Suppressor macrophage treated with lipopolysaccharide for 1 hour (primary cell): ENCODE results near the gene BAHCC1.

ENCODE experiments used
- DNase-seq, 3 donors: peaks; one replicate each; pipeline ENCODE4 v3.0.0-alpha.2; 2020 to 2022

BAHCC1 gene

DNA sequence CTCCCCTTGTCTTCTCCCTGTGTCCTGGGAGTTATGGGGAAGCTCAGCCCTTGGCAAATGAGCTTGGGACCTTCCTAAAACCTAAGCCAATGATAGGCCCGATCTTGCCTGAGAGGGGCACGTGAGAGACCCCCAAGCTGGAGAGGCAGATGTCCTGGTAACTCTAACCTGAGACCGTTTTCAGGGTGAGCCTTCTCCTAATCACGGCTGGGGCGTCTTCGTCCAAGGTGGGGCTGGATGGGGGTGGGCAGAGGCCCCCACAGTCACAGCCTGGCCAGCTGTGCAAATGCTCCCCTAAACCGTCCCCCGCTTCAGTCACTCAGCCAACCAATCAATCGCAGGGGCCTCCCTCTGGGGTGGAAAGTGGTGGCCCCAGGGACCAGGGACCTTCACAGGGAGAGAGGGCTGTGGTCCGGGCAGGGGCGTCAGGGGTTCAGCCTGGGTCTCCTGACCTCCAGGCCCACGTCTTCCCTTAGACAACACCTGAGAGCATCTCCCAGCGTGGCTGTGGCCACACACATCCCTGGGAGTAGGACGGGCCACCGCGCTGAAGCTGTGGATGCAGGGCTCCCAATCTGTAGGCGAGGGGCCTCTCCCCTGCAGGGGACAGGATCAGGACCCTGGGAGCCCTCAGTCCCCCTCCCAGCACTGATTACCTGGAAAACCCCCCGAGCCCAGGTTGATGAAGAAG, 86.7 kb downstream of the BAHCC1 start:
- DNase-seq = no peak

DNA sequence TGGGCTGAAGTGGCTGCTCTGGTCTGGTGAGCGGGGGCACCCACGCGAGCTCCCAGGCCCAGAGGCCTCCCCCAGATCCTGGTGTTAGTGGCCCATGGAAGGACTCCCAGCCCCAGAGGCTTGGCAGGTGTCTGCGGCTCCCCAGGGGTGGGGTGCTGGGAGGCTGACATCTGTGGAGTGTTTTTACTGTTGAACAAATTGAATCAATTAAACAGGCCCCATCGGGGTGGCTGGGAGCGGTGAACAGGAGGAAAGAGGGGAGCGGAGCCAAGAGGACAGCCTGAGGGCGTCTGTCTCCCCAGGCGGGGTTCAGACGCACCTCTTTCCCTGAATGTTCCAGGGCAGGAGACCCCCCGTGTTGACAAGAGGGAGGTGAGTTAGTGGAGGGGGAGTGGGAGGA, 87.4 kb downstream of the BAHCC1 start:
- no peak for DNase-seq

DNA sequence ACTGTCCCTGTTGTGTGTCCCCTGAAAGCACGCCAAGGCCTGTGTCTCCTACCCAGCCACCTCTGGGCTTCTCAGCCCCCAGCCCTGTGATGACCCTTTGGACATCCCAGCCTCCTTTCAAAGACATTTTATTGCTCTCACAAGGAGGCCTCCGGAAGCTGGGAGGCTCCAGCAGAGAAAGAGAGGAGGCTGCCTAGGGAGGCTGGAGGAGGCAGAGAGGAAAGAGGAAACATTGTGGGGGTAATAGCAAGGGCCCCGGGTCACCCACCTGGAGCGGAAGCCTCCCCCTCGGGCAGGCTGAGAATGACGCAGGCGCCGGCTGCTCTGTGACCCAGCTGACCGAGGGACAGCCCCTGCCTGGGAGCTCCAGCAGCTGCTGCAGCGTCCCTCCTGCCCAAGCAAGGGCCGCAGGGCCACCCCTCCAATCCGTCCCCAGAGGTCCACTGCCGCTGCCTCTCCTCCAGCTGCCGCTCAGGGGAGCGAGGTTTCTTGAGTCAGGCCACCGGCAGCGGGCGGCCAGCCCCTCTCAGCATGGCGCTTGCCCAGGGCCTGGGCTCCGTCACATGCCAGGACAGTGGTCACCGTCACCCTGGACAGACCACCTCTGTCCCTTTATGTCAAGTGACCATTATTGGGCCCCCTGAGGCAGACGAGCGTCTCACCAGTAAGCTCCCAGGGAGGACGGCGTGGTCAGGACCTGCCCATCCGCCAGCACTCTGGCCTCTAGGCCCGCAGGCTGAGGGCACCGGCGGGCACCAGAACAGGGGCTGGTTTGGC, 88.0 kb downstream of the BAHCC1 start:
- peak; percentile 77 to 88 (median 78) for DNase-seq

DNA sequence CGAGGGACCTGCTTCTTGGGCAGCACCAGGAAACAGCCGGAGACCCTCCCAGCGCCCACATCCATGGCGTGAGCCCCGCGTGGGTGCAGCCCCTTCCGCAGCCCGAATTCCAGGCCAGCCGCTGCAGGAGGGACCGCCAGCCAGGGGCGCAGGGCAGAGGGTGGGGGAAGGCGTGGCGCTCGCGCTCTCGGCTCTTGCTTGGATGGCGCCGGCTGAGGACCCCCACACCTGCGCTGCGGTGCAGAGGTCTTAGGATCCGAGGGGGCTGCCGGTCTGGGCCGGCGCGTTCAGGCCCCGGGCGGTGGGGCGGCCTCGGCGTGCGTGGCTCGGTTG, 88.6 kb downstream of the BAHCC1 start:
- DNase-seq = no peak

GRCh38 chr17:81484195-81484979, 89.1 kb downstream of the BAHCC1 start:
- peak; percentile 84 to 93 (median 91) for DNase-seq

DNA sequence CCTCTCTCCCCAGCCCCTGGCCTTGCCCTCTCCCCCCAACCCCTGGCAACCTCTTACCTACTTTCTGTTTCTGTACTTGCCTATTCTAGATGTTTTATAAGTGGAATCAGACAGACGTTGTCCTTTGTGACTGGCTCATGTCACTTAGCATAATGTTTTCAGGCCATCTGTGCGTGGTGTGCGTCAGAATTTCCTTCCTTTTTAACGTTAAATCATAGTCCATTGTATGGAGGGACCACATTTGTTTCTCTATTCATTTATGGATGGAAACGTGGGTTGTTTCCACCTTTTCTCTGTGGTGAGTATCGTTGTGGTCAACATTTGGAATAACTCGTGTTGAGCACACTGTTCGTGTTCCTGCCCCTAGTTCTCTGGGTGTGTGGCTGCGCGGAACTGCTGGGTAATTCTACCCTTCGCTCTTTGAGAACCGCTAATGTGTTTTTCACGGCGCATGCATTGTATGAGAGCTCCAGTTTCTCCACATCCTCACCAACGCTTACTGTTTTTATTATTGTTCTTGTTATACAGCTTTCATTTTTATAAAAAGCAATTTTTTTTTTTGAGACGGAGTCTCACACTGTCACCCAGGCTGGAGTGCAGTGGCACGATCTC, 91.0 kb downstream of the BAHCC1 start:
- DNase-seq = peak; percentile 50 to 64 (median 57)

GRCh38 chr17:81487089-81487486, 91.8 kb downstream of the BAHCC1 start:
- DNase-seq = no peak

DNA sequence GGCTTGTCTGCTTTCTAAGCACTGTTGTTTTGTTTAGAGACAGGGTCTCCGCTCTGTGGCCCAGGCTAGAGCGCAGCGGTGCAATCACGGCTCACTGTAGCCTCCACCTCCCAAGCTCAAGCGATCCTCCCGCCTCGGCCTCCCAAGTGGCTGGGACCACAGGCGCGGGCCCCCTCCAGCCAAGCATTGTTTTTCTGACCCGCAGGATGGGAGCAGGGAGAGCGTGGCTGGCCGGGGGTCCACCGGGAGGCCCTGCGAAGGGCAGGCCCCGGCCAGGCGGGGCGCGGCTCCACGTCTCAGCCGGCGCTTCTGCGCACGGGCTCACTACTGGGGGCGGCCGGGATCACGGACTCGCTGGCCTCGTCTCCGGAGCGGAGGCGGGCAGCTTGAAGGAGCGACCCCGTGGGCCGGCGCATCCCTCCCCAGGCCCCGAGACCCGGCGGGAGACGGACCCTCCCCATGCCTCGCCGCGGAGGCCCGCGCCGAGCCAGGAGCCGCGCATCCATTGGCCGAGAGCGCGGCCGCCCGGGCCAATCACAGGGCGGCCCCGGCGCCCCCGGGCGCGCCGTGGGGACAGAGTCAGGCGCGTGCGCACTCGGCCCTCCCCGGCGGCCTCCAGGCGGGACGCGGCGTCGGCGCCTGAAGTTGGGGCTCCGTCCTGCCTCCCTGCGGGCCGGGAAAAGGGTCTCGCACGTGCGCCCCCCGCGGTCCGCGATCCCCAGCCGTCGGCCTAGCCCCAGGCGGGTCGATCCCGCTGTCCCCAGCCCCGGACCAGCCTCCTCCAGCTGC, 92.4 kb downstream of the BAHCC1 start:
- peak; percentile 79 to 95 (median 92) for DNase-seq

GRCh38 chr17:81488276-81488860, 93.1 kb downstream of the BAHCC1 start:
- no peak for DNase-seq

GRCh38 chr17:81489012-81489997, 94.0 kb downstream of the BAHCC1 start:
- no peak for DNase-seq

DNA sequence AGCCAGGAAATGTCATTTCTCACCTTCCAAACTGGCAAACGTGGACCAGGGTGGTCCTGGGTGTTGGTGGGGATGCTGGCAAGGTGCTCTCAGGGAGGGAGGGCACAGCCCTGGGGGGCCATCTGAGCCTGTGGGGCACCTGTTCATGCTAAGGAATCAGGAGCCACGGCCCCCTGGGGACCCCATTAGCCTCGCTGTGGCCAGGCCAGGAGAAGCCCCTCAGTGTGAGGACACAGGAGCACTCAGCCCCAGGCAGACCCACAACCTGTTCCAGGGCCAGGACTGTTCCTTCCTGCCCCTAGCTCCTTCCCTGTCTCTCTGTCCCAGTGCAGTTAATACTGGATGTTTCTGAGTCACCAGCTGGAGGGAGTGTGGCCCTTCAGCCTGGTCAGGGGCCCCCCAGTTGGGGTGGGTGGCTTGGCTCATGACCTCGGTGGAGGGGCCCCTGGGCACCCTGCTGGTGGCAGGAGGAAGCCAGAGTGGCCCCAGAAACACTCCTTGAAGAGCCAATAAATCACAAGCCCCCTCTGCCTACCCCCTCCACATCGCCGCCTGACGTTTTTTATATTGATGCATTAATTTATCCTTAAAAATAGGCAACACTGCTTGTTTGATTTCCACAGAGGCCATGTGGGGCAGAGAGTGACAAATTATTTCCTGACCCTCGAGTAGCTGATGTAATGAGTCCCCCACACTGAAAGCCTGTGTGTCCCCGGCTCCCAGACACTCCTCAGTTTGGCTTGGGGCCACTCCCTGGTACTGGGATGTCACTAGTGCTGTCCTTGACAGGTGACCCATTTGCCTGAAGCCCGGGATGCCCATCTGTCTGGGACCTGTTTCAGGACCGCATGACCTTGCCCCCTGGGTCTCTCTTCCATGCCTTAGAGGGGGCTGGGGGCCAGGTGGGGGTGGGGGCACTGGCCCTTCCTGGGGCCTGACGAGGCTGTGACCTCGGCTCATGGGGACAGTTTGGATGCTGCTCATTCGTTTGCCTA, 95.0 kb downstream of the BAHCC1 start:
- no peak for DNase-seq

DNA sequence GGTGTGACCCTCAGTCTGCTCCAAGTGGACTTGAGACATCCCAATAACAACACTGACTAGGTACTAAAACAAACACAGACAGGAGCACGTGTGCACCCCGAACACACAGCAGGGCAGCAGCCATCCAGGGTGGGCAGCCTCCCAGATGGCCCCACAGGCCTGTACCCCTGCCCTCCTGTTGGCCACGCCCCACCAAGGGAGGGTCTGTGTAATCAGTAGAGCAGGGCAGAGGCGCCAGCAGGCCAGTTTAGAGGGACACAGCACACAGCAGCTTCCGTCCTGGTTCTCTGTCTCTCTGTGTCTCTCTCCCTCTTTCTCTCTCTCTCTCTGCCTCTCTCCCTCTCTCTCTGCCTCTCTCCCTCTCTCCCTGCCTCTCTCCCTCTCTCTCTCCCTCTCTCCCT, 95.9 kb downstream of the BAHCC1 start:
- DNase-seq = no peak

- no peak for DNase-seq
These were observed 96.5 kb downstream of the BAHCC1 start for GRCh38 chr17:81491761-81492160.

DNA sequence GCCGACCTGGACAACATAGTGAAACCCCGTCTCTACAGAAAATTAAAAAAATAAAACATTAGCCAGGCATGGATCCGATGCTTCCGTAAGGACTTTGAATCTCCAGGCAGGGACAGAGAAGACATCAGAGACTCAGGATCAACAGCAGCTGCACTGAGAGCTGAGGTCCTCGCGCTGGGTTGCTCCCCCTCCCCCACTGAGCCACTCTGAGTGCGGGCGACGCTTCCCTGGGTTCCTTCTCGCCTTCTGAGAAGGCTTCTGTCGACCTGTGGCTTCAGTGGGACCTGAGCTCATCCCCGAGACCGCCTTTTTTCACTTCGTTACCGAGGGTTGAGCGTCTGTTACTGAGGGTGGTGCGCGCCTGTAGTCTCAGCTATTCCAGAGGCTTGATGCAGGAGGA, 96.9 kb downstream of the BAHCC1 start:
- no peak for DNase-seq

DNA sequence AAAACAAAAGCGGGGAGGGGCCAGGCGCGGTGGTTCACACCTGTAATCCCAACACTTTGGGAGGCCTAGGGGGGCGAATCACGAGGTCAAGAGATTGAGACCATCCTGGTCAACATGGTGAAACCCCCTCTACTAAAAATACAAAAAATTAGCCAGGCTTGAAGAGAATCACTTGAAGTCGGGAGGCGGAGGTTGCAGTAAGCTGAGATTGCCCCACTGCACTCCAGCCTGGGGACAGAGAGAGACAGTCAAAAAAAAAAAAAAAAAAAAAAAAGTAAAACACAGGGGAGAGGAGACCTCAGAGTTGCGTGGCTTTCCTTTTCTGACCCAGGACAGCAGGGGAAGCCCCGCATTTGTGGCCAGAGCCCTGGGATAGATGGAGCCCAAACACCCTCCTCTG, 97.4 kb downstream of the BAHCC1 start:
- DNase-seq = no peak

DNA sequence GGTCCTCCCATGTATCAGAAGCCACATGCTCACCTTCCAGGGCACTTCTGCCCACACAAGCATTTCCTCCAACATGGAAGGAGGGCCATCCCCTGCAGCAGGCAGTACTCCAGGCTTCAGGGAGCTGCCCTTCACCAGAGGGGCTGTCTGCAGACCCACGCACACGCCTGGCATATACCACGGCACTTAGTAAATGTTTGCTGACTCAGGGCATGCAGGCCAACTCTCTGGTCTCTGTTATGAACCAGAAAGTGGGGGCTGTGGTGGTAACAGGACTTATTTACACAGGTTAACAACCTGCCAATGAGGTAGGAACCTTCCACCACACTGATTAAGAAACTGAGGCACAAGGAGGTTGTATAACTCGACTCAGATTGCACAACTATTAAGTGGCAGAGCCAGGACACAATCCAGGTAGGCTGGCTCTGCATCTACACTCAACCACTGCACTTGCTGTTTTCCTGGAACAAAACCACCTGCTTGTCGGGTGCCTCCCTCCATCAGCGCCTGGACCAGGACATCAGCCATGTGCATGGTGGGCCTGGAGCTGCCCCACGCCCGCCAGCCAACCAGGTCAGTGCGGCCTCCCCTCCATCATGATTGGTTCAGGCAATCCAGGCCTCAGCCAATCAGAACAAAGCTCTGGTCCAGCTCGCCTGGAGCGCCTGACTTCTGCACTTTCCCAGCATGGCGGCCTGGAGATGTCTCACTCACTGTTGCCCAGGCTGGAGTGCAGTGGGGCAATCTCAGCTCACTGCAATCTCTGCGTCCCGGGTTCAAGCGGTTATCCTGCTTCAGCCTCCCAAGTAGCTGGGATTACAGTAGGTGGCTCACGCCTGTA, 98.2 kb downstream of the BAHCC1 start:
- DNase-seq = no peak

- DNase-seq = no peak
These were observed 99.5 kb downstream of the BAHCC1 start for GRCh38 chr17:81494626-81495377.
